T-helper 2 cell treated with Interferon-gamma antibody and Interleukin-4, amounts not matched to agents 5 μg/mL and 100 μg/mL, for 36 hours (primary cell): ENCODE results near the gene PARVA.

Experiments
- DNase-seq: peaks from one replicate; pipeline ENCODE4 v3.0.0; 2021; ENCODE audit warnings: low spot score
- H3K27ac Mint-ChIP-seq: one replicate; pipeline ENCODE4 v1.8.0; 2021; ENCODE audit warnings: mild to moderate bottlenecking, mixed read lengths
- H3K27me3 Mint-ChIP-seq: one replicate; pipeline ENCODE4 v1.8.0; 2021; ENCODE audit warnings: low read depth, mixed read lengths
- H3K36me3 Mint-ChIP-seq: one replicate; pipeline ENCODE4 v1.8.0; 2021; ENCODE audit warnings: low read depth, mixed read lengths
- H3K4me1 Mint-ChIP-seq: one replicate; pipeline ENCODE4 v1.8.0; 2021; ENCODE audit warnings: low read depth, mixed read lengths
- H3K4me3 Mint-ChIP-seq: one replicate; pipeline ENCODE4 v1.8.0; 2022; ENCODE audit warnings: mild to moderate bottlenecking, moderate library complexity, mixed read lengths
- H3K9me3 Mint-ChIP-seq: one replicate; pipeline ENCODE4 v1.8.0; 2021; ENCODE audit warnings: mixed read lengths

Gene PARVA

DNA sequence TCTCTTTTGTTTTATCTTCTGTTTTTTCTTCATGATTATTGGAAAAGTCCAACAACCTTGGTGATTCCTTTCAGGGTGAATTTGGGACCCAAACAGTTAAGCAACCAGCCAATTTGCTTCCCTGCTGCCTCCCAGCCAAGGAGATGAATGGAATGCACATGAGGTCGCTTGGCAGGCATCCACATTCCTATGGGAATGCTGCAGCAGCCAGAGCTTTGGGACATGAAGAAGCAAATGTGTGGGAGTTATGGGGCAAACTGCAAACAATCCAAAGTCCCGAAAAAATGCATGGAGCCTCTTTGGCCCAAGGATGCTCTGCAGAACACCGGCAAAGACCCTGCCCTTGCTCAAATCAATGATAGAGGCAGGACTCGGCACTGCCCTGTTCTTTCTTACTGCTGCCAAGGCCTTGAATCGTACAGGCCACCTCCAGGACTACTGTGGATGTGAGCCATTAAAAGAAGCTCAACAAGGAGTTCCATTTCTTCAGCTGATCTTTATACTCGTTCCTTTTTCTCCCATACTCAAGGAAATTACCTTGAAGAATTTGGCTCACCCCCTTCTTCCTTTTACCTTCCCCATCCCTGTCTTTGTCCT lies 179.5 kb downstream of the PARVA start:
- Mint-ChIP-seq H3K27me3 (peaks cover 2% of the 10 kb centered on the region), H3K4me1 (no peaks in the 10 kb centered on the region), H3K27ac (no peak overlapping the region), H3K4me3 (no peak overlapping the region), H3K9me3 (no peaks in the 10 kb centered on the region), H3K36me3 (no peaks in the 10 kb centered on the region)
- DNase-seq, result no peak

DNA sequence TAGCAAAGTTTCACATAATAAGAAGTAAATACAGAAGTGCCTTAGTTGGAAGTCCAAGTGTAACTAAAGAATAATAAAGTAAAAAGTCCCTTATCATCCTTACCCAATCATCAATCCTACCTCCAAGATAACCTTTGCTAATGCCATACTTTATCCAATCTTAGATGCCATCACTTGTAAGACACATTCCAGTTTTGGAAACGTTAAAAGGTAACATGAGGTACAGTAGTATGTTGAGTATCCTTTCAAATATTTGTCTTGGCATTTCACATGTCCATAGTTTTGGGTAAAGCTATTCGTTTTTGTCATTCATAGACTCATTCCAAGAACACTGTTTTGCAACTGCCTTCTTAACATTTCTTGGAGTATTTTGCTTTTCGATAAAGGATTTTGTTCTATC lies 181.6 kb downstream of the PARVA start:
- Mint-ChIP-seq H3K9me3 (no peaks in the 10 kb centered on the region), H3K27ac (no peak overlapping the region), H3K36me3 (no peaks in the 10 kb centered on the region), H3K4me3 (no peak overlapping the region), H3K4me1 (no peaks in the 10 kb centered on the region), H3K27me3 (peaks cover 4% of the 10 kb centered on the region)
- DNase-seq, result no peak

DNA sequence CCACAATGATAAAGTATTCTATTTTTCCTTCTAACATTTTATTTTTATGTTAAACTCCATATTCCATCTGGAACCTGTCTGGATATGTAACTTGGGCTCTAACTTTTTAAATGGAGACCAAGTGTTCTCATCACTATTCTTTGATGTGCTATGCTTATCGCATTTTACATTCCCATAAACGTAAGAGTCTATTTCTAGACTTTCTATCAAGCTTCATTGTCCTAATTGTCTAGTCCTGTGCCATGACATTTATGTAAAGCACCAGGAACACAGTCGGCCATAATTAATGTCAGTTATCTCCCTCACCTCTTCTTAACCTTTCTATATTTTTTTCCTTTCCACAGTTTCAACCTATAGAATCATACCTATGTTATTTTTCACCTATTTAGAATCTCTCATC lies 183.0 kb downstream of the PARVA start:
- H3K36me3 Mint-ChIP-seq, result no peaks in the 10 kb centered on the region
- H3K9me3 Mint-ChIP-seq, result no peaks in the 10 kb centered on the region
- no peak overlapping the region for H3K27ac Mint-ChIP-seq
- no peaks in the 10 kb centered on the region for H3K4me1 Mint-ChIP-seq
- no peak overlapping the region for H3K4me3 Mint-ChIP-seq
- DNase-seq, result no peak
- H3K27me3 Mint-ChIP-seq, result peaks cover 4% of the 10 kb centered on the region

DNA sequence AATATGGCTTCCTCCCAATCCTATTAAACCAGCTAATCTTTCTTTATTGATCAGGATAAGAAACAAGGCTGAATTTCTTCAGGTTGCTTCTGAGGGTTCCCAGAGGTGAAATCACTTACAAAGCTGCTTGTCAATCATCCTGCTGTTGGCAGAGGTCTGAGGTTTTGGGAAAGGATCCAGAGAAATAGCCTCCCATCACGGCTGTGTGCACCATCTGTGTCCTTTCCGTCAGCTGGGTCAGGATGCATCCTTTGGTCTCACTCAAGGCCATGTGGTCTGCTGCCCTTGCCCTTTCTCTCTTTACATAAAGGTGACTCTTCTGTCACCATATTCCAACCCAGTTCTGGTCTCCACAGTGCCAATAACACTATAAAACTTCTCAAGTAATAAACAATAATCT lies 183.5 kb downstream of the PARVA start:
- no peaks in the 10 kb centered on the region for H3K36me3 Mint-ChIP-seq
- H3K4me1 Mint-ChIP-seq, result no peaks in the 10 kb centered on the region
- H3K4me3 Mint-ChIP-seq, result no peak overlapping the region
- peaks cover 4% of the 10 kb centered on the region for H3K27me3 Mint-ChIP-seq
- H3K27ac Mint-ChIP-seq, result no peak overlapping the region
- H3K9me3 Mint-ChIP-seq, result no peaks in the 10 kb centered on the region
- no peak for DNase-seq

DNA sequence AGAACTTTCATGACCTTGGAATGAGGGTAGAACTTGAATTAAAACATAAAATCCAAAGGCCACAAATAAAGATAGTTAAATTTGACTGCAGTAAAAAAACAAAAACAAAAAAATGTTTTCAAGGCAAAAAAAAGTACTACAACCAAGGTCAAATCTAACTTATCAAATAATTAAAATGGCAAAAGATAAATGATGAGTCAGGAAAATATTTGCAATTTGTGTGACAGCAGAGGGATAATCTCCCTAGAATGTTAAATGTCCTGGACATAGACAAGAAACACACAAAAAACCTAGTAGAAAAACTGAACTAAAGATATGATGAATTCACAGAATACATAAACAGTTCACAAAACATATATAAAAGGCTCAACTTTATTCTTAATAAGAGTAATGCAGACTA lies 186.6 kb downstream of the PARVA start:
- H3K36me3 Mint-ChIP-seq, result no peaks in the 10 kb centered on the region
- H3K27me3 Mint-ChIP-seq, result peaks cover 6% of the 10 kb centered on the region
- no peak for DNase-seq
- H3K27ac Mint-ChIP-seq, result no peak overlapping the region
- no peaks in the 10 kb centered on the region for H3K4me1 Mint-ChIP-seq
- no peaks in the 10 kb centered on the region for H3K9me3 Mint-ChIP-seq
- H3K4me3 Mint-ChIP-seq, result no peak overlapping the region

DNA sequence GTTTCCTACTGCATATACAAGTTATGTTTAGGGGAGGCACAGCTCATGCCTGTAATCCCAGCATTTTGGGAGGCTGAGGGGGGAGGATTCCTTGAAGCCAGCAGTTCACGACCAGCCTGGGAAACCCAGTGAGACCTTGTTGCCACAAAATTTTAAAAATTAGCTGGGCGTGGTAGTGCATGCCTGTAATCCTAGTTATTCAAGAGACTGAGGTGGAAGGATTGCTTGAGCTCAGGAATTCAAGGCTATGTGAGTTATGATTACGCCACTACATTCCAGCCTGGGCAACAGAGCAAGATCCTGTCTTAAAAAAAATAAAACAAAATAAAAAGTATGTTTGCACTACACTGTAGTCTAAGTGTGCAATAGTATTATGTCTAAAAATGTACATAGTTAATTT lies 188.0 kb downstream of the PARVA start:
- Mint-ChIP-seq H3K36me3 (no peaks in the 10 kb centered on the region), H3K27me3 (peaks cover 6% of the 10 kb centered on the region), H3K9me3 (no peaks in the 10 kb centered on the region), H3K27ac (no peak overlapping the region), H3K4me3 (no peak overlapping the region), H3K4me1 (no peaks in the 10 kb centered on the region)
- no peak for DNase-seq

DNA sequence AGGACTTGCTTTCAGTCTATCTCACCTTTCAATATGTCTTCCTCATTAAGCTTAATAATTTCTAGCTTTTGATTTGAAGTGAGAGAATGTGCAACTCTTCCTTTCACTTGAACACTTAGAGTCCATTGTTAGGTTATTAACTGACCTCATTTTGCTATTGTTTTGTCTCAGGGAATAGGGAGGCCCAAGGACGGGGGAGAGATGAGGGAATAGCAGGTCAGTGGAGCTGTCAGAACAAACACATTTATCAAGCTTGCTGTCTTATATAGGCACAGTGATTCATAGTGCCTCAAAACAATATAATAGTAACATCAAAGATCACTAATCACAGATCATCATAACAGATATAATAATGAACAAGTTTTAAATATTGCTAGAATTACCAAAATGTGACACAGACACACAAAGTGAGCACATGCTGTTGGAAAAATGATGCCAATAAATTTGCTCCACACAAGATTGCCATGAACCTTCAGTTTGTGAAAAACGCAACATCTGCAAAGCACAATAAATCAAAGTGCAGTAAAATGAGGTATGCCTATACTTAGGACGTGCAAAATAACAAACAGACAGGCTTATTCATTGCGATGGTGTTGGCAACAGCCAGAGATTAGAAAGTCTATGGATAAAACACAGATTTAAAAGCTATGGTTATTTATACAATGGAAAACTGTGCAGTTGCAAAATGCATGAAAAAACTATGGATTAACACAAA lies 190.5 kb downstream of the PARVA start:
- Mint-ChIP-seq H3K36me3 (no peaks in the 10 kb centered on the region), H3K4me1 (no peaks in the 10 kb centered on the region), H3K4me3 (no peak overlapping the region), H3K27ac (no peak overlapping the region), H3K27me3 (peaks cover 10% of the 10 kb centered on the region), H3K9me3 (no peaks in the 10 kb centered on the region)
- no peak for DNase-seq

DNA sequence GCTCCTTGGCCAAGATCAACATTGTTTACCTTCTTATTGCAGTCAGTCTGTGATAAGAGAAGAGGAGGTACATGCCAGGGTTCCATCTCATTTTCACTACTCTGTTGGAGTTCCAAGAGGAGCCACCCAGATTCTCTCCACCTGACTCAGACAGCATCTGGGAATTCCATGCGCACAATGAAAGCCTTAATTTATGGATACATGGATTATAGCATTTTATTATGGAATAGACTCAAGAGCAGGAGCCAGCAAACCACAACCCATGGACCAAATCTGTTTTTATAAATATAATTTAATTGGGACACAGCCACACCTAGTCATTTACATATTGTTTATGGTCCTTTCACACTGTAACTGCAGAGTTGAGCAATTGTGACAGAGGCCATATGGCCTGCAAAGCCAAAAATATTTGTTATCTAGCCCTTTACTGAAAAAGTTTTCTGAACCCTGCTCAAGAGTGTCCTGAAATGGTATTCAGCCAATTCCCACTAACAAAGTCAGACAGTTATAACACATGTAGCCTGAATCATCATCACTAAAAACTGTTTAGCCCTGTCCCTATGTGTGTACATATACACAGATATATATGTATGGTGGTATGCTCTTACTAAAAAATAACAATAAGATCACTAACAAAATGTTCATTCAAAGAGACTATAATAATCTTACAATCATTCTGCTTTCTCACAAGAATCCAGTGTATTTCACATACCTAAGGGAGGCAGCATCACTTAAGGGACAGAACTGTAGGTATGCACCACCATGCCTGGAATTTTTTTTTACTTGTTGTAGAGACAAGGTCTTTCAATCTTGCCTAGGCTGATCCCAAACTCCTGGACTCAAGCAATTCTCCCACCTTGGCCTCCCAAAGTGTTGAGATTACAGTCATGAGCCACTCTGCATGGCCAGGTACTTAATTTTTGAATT lies 192.4 kb downstream of the PARVA start:
- DNase-seq, result no peak
- Mint-ChIP-seq H3K4me1 (no peaks in the 10 kb centered on the region), H3K27me3 (peaks cover 14% of the 10 kb centered on the region), H3K27ac (no peak overlapping the region), H3K4me3 (no peak overlapping the region), H3K9me3 (no peaks in the 10 kb centered on the region), H3K36me3 (no peaks in the 10 kb centered on the region)

DNA sequence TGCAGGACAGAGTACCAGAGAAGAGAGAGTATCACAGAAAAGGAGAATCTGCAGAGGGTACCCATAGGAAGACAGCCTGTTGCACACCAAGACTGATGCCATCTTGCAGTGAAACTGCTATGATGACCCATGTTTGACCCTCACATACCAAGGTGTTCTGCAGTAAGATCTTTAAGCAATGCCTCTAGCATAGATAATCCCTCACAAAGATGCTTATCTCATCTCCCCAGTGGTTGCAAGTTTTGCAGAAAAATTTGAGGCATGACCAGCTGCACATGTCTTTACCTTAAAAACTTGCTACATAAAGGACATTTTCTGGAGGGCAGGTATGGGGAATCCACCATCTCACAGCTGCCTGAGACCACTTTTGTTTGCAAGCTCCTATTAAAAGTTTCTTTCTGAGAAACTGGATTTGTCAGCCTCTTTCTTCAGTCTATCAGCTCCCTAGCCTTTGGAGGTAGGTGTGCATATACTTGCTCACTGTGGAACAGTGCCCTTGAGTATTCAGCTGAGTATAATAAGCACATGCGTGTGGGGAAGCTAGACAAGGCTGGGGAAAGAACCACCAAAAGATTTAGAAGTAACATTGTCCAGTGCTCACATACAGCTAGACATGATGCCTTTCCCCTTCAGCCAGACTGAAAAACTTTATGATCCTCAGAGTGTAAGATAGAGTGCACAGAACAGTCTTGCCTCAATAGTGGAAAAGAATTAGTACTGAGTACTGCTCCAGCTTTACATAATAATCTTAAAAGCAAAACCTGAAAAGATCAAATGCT lies 196.5 kb downstream of the PARVA start:
- no peak for DNase-seq
- Mint-ChIP-seq H3K4me1 (no peaks in the 10 kb centered on the region), H3K4me3 (no peak overlapping the region), H3K9me3 (no peaks in the 10 kb centered on the region), H3K27me3 (peaks cover 14% of the 10 kb centered on the region), H3K27ac (no peak overlapping the region), H3K36me3 (no peaks in the 10 kb centered on the region)

DNA sequence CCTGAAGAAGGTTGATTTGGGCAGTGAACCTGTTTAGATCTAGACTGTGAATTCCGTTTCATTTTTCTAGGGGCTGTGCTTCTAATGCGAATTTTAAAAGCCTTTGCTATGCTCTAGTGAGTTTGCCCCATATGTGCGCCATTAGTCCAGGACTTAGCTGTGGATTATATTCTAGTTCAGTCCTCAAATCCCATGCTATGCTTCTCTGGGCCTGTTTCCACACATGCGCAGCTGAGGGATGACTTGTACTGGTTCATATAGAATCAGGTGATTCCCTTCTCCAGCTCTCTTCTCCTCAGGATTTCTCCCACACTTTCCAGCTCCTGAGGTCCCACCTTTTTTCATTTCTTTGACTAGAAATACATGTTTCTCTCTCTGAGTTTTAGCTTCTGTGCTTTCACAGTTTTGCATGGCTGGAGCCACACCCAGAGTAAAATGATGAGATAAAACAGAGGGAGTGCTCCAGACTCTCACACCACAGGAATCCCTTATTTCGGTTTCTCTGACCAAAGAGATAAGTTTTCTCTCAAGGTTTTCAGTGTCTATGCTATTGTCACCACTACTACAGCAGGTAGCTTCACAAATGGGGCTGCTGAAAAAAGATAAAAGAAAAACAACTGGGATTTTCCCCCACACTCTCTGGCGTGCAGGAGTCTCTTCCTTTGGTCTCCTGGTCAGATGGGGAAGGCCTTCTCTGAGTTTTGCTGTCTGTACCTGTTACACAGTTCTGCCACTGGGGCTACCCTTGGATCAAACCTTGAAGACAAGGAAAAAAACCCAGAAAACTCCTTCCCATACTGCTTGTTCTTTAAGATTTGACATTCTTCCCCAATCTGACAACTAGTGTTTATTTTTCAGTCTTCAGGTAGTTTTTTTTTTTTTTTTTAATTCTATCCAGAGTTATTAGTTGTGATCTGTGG lies 200.6 kb downstream of the PARVA start:
- H3K36me3 Mint-ChIP-seq, result no peaks in the 10 kb centered on the region
- H3K27me3 Mint-ChIP-seq, result peaks cover 7% of the 10 kb centered on the region
- no peaks in the 10 kb centered on the region for H3K4me1 Mint-ChIP-seq
- DNase-seq, result no peak
- no peaks in the 10 kb centered on the region for H3K9me3 Mint-ChIP-seq
- no peak overlapping the region for H3K4me3 Mint-ChIP-seq
- no peak overlapping the region for H3K27ac Mint-ChIP-seq

DNA sequence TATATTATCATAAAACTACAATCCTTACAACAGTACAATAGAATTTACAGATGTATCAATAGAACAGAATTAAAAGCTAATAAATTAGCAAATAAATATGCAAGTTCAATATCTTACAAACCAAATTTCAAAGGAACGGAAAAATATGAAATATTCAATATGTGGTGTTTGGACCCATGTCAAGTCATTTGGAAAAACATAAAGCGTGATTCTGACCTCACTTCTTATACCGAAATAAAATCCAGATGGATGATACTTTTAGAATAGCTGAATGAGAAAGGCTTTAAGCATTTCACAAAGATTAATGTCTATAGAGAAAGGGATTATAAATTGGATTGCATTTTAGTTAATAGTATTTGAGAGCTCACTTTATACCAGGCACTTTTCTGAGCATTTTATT lies 204.0 kb downstream of the PARVA start:
- H3K4me3 Mint-ChIP-seq, result no peak overlapping the region
- H3K4me1 Mint-ChIP-seq, result no peaks in the 10 kb centered on the region
- H3K27me3 Mint-ChIP-seq, result peaks cover 2% of the 10 kb centered on the region
- no peak for DNase-seq
- H3K36me3 Mint-ChIP-seq, result no peaks in the 10 kb centered on the region
- H3K9me3 Mint-ChIP-seq, result no peaks in the 10 kb centered on the region
- H3K27ac Mint-ChIP-seq, result no peak overlapping the region

DNA sequence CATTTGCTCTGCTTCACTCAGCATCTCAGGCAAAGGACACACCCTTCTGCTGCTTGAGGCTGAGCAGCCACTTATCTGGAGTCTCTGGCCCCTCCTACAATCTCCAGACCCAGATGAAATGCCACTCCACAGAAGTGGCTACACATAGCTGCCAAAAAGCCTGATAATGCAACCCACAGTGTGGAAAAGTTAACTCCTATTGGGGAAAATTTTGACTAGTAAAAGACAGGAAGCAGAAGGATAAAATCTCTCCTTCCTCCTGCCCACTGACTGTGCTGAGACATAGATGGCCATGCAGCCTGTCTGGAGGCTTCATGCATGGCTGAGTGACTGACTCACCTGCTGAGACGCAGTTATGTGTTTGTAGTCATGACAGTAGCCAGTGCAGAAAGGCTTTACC lies 204.6 kb downstream of the PARVA start:
- Mint-ChIP-seq H3K27ac (no peak overlapping the region), H3K9me3 (no peaks in the 10 kb centered on the region), H3K4me3 (no peak overlapping the region), H3K4me1 (no peaks in the 10 kb centered on the region), H3K27me3 (peaks cover 2% of the 10 kb centered on the region), H3K36me3 (no peaks in the 10 kb centered on the region)
- no peak for DNase-seq
